Central memory CD4-positive, alpha-beta T cell (primary cell): Measurements from ENCODE around the gene NDE1.
"Not testable (repeated sequence)": the region's sequence is repeated elsewhere in the genome, so short reads cannot be mapped to it uniquely, and the experiment has no call there.

Source experiments
- DNase-seq: peaks from one replicate; pipeline ENCODE4 v3.0.0; 2022
- total RNA-seq, 3 experiments: gene quantifications; one replicate each; lab custom pipeline; 2026; lab: John Stamatoyannopoulos, UW

The NDE1 gene, protein sequence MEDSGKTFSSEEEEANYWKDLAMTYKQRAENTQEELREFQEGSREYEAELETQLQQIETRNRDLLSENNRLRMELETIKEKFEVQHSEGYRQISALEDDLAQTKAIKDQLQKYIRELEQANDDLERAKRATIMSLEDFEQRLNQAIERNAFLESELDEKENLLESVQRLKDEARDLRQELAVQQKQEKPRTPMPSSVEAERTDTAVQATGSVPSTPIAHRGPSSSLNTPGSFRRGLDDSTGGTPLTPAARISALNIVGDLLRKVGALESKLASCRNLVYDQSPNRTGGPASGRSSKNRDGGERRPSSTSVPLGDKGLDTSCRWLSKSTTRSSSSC
- total RNA-seq, result 47.6 to 101 (median 60.9) reads per million in 3 experiments

DNA sequence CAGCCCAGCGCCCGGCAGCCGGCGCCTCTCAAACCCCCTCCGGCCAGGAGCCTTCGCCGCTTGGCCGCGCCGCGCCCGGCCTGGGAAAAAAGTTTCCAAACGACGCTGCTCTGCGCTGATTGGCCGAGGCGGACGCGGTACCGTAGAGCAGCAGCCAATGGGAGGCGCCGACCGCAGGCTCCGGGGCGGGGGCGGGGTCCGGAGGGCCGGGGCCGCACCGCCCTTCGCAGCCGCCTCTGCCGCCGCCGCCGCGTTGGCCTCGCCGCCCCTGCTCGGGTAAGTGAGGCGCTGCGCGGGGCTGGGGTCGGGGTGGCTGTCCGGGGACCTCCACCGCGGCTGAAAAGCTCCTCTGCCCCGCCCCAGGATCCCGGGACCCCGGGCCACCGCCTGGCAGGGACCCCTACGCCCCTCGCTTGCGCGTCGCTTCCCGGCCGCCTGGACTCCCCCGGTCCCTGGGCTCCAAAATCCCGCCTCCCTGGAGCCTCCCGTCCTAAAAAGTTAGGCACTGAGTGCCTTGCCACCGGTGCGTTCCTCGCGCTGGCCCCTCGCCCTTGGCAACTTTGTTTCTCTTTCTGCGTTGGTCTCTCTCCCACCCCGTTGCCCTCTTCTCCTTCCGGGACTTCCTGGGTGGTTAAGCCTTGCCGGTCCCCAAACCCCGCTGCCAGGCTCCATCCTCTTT is at the start of gene NDE1:
TSS of gene NDE1 (plus strand) at position 227 of the 679 bp plus-strand sequence. CDS start 14,534 bp downstream, outside the sequence.
- DNase-seq, result peak; percentile 76

DNA sequence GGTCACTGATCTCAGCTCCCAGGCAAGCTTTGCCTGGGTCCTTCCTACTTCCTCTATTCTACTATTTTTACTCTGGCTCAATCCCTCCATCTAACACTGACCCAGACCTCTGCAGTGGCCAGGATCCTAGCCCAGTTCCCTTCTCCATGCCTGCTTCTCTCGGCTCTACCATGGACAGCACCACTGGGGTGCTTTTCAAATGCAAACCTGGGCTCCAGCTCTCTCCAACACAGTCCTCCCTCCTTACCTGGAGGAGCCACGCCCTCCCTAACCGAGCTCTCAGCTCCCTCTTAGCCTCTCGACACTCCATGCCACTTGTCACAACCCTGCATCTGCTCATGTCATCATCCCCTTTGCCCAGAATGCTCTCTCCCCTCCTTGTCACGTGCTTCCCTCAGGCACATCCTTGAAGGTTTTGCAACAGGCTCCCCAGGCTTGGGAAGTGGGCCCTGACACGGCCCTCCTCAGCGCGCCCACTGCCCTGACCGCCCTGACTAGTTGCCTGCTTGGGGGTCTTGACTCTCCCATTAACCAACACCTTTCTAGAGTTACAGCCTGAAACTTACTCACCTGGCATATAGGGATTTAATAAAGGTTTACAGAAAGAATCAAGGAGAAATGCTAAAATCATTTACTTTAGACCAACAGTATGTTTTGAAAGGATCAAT is 48.7 kb upstream of the NDE1 start:
- DNase-seq, result no peak

DNA sequence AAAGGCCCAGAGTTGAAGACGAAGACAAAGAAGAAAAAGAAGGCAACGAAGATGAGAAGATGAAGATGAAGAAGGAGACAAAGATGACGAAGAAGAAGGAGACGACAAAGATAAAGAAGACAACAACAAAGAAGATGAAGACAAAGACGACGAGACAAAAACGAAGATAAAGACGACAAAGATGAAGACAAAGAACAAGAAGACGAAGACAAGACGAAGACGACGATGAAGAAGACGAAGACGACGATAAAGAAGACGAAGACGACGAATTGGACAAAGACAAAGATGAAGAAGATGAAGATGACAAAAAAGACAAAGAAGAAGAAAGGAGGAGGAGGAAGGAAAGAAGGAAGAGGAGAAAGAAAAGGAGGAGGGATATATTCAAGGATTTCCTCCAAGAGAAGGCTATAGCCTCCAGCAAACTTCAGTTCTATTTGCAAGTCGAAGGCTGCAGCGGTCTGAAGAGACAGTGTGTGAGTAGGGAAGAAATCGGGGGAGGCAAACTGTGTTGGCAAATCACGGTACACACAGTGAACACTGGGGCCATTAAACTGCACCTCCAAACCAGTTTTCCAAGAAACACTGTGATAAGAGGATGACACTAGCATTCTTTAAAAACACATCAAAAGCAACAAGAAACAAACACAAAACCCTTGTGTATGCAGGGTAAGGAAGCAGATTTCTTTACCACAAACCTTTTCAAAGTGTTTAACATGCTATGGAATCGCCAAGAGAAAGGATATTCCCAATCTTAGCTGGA is 47.6 kb upstream of the NDE1 start:
- no peak for DNase-seq

DNA sequence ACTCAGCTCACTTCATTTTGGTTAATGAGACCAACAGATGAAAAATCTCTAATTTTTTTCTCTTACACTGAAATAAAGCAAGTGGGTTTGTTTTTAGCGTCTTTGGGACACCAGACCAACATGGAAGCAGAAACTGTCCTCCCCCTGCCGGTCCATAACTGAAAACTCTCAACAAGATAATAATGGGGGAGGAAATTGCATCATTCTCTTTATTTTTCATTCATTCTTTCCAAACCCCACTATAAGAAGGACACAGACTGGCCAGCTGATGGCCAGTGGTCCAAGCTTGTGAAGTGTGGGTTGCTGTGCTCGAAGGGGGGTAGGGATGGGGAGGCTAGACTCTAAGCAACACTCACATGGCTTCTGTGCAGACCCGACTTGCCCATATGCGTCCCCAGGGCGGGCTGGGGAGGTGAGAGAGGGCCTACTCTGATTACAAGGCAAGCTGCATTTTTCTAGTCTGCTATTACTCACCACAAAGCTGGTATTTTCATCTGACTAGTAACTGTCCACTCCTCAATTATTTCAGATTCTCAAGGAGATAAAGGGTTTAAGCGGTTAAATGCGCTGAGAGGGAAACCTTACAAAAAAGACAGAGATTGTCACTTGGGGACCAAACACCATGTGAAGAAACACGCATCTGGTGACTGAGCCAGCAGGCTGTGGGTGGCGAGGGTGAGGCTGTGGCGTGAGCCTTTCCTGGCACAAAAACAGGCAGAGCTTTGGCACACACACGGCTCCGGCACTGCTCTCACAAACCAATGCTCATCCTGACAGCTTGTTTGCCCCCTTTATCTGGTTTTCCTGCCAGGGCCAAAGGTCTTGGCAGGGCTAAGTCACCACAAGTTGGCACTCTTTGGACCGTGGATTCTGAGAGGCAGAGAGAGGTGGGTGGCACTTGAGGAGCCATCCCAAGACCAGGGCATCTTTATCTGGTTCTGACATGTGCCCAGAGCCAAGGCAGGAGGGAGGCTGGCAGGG is 45.3 kb upstream of the NDE1 start:
- no peak for DNase-seq

DNA sequence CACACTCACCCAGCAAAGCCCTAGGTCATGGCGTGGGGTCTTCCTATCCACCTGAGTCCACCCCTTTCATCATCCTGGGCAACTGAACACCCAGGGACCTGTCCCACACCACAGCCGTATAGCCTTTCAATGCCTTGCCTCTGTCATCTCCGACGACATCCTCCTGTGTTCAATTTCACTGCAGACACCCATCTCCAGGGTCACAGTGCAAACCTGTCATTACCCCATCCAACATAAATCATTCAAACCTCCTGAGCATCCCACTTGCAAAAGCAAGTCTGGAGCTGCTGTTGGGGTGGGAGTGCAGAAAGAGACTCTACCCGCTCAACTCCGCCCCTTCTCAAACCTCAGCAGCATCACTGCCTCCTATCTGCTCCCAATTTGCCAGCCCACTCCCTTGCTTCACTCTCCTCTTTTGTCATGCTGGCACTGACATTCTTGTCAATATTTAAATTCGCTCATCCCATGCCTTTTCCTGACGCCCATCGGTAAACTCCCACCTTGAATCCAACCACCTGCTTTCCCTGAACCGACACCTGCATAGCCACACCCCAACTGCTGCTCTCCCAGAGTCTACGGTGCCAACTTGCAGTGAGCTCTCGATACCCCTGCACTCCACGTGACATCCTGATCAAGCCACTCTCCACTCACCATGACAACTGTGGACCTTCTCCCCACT is 44.1 kb upstream of the NDE1 start:
- no peak for DNase-seq

DNA sequence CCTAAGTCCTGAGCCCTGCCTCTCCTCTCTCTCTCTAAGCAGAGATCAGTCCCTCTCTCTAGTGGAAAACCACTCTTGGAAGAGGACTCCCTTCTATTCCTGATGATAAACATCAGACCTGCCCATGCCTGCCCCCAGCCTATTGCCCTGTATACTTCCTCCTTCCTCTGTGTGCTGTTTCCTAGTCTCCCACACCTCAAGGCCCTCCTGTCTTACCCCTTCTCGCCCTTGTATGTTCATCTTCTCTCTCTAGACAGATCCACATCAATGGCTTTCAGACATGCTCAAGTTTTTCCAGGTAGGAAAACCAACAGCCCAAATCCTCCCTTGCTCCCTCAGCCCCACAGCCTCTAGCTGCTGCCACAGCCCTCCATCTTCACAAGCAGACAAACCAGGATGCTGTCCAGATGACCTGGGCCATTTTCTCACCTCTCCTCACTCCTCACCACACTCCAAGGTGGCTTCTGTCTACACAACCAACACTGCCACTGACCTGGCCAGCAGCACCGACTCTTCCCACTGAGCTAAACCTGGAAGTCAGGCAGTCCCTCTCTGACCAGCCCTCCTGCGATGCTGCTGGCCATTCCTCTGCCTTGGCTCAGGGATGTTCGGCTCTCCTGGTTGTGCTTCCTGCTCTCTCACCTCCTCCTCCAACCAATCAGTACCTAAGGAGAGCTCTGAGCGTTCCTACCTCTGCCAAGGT is 43.4 kb upstream of the NDE1 start:
- DNase-seq, result no peak

DNA sequence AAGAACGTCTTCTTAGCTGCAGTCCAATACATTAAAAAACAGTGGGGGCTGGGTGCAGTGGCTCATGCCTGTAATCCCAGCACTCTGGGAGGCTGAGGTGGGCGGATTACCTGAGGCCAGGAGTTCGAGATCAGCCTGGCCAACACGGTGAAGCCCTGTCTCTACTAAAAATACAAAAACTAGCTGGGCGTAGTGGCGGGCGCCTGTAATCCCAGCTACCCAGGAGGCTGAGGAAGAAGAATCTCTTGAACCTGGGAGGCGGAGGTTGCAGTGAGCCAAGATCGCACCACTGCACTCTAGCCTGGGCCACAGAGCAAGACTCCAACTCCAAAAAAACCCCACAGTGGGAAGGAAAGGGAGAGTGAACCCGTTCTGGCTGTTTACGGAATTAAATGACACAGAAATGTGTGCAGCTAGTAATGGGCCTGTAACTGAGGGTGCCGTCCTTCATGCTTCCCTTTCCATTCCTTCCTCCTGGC is 42.8 kb upstream of the NDE1 start:
- DNase-seq, result not testable (repeated sequence)

- DNase-seq, result no peak
Observed at GRCh38 chr16:15607700-15608396, 42.2 kb upstream of the NDE1 start.

DNA sequence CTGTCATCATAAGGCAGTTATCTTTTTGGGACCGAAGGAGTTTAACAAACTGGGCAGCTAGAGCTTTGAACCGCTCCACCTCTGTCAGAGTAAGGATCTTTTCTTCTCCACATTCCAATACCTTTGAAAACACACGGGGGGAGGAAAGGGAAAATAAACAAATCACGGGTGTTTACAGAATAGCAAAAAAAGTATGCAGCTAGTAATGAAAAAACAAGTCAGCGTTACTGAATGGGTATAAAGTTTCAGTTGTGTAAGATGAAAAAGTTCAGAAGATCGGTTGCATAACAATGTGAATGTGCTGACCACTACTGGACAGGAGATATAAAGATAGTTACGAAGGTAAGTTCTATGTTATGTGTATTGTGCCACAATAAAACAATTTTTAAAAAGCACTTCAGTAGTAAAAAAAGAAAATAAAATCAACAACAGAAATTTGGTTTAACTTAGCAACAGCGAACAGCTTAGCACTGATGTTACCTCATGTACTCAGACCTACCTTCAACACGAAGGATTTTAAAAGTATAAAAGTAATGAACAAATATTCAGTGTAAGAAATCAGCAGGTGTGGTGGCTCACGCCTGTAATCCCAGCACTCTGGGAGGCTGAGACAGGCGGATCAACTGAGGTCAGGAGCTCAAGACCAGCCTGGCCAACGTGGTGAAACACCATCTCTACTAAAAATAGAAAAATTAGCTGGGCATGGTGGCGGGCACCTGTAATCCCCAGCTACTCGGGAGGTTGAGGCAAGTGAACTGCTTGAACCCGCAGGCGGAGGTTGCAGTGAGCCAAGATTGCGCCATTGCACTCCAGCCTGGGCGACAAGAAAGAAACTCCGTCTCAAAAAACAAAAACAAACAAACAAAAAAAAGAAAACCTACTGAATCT is 41.4 kb upstream of the NDE1 start:
- DNase-seq, result no peak

DNA sequence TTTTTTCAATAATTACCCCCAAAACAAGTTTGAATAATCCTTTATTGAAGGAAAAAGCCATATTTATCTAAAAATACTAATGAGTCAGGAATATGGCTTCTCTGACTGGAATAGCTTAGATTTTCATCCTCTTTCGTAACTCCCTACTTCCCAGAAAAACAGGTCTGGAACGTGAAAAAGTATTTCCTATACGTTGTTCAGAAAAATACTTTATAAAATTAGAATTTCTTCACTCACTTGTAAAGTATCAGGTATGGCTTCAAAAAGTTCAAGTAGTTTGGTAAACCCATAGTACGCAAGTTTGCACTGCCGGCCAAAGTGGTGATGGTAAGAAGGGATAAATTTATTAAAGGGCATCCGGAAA is 40.8 kb upstream of the NDE1 start:
- DNase-seq, result no peak

DNA sequence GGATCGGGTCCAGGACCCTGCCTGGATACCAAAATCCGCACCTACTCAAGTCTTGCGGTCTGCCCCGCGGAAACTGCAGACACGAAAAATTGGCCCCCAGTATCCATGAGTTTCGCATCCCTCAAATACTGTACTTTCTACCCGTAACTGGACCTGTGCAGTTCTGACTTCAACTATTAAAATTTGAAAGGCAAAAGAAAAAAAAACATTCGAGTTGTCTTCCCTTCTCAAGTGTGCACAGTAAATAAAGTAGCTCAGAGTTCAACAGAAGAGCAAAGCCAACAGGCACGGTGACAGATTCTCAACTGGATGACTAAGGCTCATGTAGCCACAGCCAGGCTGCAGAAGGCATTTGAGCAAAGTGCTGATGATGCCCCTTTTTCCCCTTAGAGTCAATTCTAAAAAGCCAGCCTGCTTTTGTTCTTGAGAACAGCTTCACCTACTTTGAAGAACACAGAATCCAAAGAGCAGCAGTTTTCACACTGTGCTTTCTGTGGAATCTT is 39.6 kb upstream of the NDE1 start:
- DNase-seq, result no peak

DNA sequence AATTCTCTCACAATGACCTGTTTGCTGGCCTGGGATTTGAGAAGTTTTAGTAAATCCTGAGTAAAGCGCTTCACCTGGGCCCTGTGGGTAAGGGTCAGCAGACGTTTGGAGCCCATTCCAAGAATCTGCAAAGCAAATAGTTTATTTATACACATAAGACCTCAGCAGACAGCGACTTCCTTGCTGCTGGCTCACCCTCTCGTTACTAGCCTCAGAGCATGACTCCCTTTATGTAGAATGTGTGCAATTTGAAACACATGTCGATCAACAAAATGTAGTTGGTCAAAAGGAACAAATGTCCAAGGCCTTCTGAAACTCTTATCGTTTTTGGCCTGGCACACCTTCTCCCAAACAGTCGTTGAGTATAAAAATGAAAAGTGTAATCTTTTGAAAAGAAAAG is 38.4 kb upstream of the NDE1 start:
- no peak for DNase-seq

- DNase-seq, result no peak
Observed at GRCh38 chr16:15613676-15614075, 36.4 kb upstream of the NDE1 start.

- DNase-seq, result no peak
Observed at GRCh38 chr16:15616012-15616411, 34.0 kb upstream of the NDE1 start.

- DNase-seq, result no peak
Observed at GRCh38 chr16:15616475-15617165, 33.4 kb upstream of the NDE1 start.

- no peak for DNase-seq
Observed at GRCh38 chr16:15617901-15618300, 32.1 kb upstream of the NDE1 start.

GRCh38 chr16:15618392-15618791 is 31.7 kb upstream of the NDE1 start:
- no peak for DNase-seq
